ENCODE measurements around the gene TRAF2. TPM values are rescaled to one million over a fixed set of nuclear protein-coding genes. Genes with fewer than 3 reads are reported as not detected.
"Not testable (repeated sequence)": the region's sequence is repeated elsewhere in the genome, so short reads cannot be mapped to it uniquely, and the experiment has no call there.

Gene TRAF2
- total RNA-seq, 1 donor from 2014 or later, result 5.3 TPM

DNA sequence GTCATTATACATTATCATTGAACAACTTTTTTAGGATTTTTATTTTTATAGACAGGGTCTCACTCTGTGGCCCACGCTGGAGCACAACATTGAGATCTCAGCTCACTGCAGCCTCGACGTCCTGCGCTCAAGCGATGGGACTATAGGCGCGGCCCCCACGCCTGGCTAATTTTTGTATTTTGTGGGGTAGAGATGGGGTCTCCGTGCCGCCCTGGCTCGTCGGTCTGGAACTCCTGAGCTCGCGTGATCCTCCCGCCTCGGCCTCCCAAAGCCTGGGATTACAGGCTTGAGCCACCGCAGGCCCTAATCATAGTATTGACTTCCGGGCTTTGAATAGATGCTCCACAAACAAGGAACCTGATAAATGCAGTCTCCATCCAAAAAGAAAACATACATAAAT is 18.8 kb upstream of the TRAF2 start:
- H3K4me3 ChIP-seq (ENCODE audit: low read depth, low read length), result no peak overlapping the region
- no peak for FAIRE-seq

DNA sequence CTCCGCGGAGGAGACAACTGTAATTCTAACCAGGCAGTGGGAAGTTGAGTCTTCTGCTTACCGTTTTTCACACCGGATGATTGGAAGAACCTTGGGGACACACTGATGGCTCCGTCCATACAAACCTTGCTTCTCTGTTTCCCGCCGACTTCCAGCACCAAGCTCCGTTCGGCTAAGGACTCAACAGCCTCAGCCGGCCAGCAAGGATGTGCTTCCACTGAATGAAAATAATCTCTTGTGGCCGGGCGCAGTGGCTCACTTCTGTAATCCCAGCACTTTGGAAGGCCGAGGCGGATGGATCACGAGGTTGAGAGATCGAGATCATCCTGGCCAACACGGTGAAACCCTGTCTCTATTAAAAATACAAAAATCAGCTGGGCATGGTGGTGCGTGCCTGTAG is 18.4 kb upstream of the TRAF2 start:
- DNase-seq (ENCODE audit: low read depth) (no peak), FAIRE-seq (no peak)
- Histone ChIP-seq H3K4me3 (ENCODE audit: low read depth, low read length) (no peak overlapping the region), H3K27me3 (ENCODE audit: control insufficient read depth, insufficient read depth, low read length) (no peaks in the 10 kb centered on the region), H3K36me3 (ENCODE audit: control insufficient read depth, insufficient read depth, low read length) (peaks cover 4% of the 10 kb centered on the region)
- TF ChIP-seq, protein P1, sequence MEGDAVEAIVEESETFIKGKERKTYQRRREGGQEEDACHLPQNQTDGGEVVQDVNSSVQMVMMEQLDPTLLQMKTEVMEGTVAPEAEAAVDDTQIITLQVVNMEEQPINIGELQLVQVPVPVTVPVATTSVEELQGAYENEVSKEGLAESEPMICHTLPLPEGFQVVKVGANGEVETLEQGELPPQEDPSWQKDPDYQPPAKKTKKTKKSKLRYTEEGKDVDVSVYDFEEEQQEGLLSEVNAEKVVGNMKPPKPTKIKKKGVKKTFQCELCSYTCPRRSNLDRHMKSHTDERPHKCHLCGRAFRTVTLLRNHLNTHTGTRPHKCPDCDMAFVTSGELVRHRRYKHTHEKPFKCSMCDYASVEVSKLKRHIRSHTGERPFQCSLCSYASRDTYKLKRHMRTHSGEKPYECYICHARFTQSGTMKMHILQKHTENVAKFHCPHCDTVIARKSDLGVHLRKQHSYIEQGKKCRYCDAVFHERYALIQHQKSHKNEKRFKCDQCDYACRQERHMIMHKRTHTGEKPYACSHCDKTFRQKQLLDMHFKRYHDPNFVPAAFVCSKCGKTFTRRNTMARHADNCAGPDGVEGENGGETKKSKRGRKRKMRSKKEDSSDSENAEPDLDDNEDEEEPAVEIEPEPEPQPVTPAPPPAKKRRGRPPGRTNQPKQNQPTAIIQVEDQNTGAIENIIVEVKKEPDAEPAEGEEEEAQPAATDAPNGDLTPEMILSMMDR (IDR thresholded peaks at IDR 0.05; ENCODE audit: insufficient read depth, low read length, severe bottlenecking), result no peak

More for the DNA sequence above, 18.8 kb upstream of the TRAF2 start:
- TF ChIP-seq, protein P1 (IDR thresholded peaks at IDR 0.05; ENCODE audit: insufficient read depth, low read length, severe bottlenecking), result no peak
- Histone ChIP-seq H3K36me3 (ENCODE audit: control insufficient read depth, insufficient read depth, low read length) (peaks cover 5% of the 10 kb centered on the region), H3K27me3 (ENCODE audit: control insufficient read depth, insufficient read depth, low read length) (no peaks in the 10 kb centered on the region)
- no peak for DNase-seq (ENCODE audit: low read depth)

DNA sequence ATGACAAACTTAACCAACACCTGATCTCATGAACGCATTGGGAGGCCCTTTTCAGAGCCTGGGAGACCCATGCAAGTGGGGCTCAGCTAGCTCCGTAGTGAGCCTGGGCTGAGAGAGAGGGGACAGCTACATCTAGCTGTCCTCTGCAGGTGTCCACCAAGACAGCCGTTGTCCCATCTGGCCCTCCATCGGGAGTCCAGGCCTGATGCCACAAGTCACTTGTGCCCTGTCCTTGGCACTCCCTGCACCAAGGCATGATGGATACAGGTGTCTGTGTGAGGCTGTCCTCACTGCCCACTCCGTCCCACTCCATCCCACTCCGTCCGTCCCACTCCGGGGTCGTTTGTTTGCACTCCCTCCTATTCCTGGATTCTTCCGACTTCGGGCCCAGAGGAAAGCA is 17.7 kb upstream of the TRAF2 start:
- DNase-seq (ENCODE audit: low read depth), result no peak
- Histone ChIP-seq H3K27me3 (ENCODE audit: control insufficient read depth, insufficient read depth, low read length) (no peaks in the 10 kb centered on the region), H3K36me3 (ENCODE audit: control insufficient read depth, insufficient read depth, low read length) (peaks cover 4% of the 10 kb centered on the region), H3K4me3 (ENCODE audit: low read depth, low read length) (no peak overlapping the region)
- FAIRE-seq, result no peak
- TF ChIP-seq, protein P1 (IDR thresholded peaks at IDR 0.05; ENCODE audit: insufficient read depth, low read length, severe bottlenecking), result no peak

DNA sequence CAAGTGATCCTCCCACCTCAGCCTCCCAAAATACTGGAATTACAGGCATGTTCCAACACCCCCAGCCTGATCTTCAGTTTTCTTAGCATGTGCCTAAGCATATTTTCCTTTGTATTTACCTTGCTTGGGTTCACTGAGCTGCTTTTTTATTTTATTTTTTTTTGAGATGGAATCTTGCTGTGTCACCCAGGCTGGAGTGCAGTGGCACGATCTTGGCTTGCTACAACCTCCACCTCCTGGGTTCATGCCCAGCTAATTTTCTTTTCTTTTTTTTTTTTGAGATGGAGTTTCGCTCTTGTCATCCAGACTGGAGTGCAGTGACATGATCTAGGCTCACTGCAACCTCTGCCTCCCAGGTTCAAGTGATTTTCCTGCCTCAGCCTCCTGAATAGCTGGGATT is 16.7 kb upstream of the TRAF2 start:
- not testable (repeated sequence) for DNase-seq (ENCODE audit: low read depth); FAIRE-seq

DNA sequence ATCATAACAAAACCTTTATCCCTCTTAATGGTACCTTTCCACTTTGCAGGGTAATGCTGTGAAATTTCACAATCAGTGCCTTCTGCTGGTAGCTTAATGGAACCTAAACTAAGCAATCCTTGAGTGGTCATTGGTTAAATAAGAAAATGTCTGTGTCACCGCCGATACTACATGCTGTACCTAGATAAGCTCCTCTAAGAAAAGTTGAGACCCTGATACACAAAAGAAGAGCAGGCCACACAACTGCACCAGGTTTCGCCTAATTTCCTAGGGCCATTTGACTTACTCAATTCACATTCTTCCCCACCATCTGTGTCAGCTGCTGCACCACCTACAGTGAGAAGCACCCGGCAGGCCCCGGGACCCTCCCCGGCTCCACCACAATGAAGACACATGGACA is 11.2 kb upstream of the TRAF2 start:
- Histone ChIP-seq H3K4me3 (ENCODE audit: low read depth, low read length) (no peak overlapping the region), H3K36me3 (ENCODE audit: control insufficient read depth, insufficient read depth, low read length) (no peaks in the 10 kb centered on the region), H3K27me3 (ENCODE audit: control insufficient read depth, insufficient read depth, low read length) (no peaks in the 10 kb centered on the region)
- TF ChIP-seq, protein P1 (IDR thresholded peaks at IDR 0.05; ENCODE audit: insufficient read depth, low read length, severe bottlenecking), result no peak
- DNase-seq (ENCODE audit: low read depth) (no peak), FAIRE-seq (no peak)

More for the DNA sequence above, 16.7 kb upstream of the TRAF2 start:
- not testable (repeated sequence) for H3K36me3 ChIP-seq (ENCODE audit: control insufficient read depth, insufficient read depth, low read length); H3K4me3 ChIP-seq (ENCODE audit: low read depth, low read length); H3K27me3 ChIP-seq (ENCODE audit: control insufficient read depth, insufficient read depth, low read length)

DNA sequence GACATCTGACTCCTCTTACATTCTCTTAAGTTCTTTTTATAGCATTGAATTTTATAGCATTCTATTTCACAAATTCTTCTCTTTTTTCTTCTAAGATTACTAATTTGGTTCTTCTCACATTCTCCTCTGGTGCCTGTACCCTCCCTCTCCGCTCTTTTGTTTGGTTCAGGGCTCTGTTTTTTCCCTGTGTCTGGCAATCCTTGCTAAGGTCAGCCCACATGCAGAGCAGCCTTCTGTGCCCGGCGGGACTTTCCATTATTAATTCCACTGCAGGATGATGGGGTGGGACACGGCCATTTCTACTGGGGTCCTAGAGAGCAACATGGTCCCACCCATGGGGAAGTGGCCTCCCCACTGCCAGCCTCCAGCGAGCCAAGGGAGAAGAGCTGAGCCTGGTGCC is 9.8 kb upstream of the TRAF2 start:
- TF ChIP-seq, protein P1 (IDR thresholded peaks at IDR 0.05; ENCODE audit: insufficient read depth, low read length, severe bottlenecking), result no peak
- DNase-seq (ENCODE audit: low read depth) (no peak), FAIRE-seq (no peak)
- Histone ChIP-seq H3K4me3 (ENCODE audit: low read depth, low read length) (no peak overlapping the region), H3K36me3 (ENCODE audit: control insufficient read depth, insufficient read depth, low read length) (no peaks in the 10 kb centered on the region), H3K27me3 (ENCODE audit: control insufficient read depth, insufficient read depth, low read length) (no peaks in the 10 kb centered on the region)
